CD4-positive, alpha-beta T cell treated with Interleukin-21 for 1 hour (primary cell): ENCODE measurements around the gene PPL.
"Not testable (repeated sequence)": the region's sequence is repeated elsewhere in the genome, so short reads cannot be mapped to it uniquely, and the experiment has no call there.

Experiments used
- DNase-seq: peaks from one replicate; pipeline ENCODE4 v3.0.0-alpha.2; 2020

PPL gene

DNA sequence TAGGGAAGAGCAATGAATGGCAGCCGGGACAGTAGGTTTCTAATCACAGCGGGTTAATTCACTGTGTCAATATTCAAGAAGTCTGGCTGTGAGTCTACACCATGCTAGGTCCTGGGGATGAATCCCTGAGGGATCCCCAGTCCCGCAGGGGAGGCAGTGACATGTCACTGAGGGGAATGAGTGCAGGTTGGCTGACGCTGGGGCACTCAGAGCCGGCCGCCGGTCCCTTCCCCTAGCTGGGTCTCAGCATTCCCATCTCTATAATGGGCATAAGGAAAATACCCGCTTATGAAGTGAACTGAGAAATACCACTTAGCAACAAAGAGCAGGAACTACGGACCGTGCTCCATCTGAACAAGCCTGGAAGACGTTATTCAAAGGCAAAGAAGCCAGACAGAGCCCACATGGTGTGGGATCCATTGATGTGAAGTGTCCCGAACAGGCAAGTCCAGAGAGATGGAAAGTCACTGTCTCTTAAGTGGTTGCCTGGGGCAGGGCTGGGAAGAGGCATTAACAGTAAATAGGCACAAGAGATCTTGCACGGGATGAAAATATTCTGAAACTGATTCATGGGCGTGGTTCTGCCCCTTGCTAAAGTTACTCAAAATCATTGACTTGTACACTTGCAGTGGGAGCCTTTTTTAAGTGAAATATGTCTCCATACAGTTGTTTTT, 31.9 kb downstream of the PPL start:
- no peak for DNase-seq

DNA sequence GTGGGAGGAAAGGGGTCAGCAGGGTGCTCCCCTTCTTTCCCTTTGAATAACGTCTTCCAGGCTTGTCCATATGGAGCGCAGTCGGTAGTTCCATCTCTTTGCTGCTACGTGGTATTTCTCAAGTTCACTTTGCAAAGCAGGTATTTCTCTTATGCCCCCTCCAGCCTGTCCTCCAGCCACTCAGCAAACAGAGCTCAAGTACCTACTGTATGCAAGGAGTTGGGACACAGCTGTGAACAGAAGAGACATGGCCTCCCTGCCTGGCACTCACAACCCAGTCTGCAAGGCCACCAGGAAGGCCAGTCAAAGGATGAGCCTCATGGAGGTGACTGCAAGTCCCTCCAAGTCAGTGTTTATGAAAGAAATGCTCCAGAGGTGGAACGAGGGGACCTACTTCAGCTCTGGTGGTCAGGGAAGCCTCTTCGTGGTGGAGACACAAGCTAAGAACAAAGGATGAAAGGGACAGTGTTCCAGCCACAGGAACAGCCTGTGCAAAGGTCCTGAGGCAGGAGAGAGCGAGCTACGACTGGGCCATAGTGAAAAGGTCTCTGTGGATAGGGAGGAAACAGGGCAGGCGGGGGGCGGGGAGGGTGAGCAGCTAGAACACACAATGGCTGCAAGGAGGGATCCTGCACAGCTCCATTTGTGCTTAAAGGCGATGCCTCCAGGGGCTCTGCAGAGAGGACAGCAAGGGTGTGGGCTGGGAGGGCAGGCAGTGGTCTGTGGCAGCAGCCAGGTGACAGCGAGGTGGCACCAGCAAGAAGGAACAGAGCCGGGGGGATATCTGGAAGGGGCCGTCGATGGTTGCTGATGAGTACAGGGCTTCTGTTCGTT, 32.6 kb downstream of the PPL start:
- no peak for DNase-seq

DNA sequence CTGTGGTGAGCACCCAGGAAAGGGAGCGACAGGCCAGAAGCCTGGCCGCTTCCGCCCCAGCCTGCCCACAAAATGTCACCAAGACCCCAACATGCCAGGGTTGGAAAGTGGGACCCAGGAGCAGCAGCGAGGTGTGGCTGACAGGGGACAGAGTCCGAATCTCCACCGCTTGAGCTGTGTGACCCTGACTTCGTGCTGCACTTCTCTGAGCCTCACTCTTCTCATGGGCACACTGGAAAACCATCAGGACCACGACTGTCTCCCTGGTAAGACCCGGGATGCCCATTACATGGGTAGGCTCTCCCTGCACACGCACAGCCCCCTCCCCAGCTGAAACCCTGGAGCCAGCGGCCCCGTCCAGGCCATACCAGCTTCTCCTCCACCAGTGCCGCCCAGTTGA, 34.9 kb downstream of the PPL start:
- DNase-seq = no peak

DNA sequence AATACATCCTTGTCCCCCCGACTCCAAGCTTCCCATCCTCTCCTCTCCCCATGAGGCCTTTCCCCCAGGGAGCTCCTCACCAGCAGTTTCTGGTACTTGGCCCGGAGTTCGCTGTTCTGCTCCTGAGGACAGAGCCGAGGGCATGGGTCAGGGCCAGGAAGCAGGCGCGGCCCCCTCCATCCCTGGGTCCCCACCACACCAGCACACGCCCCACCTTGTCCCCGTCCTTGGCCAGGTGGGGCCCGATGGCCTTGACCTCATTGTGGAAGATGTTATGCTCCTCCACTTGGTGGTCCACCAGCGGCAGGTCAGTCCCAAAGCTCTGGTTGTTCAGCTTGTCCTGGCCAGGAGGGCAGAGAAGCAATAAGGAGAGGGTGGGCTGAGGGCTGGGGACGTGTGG, 36.2 kb downstream of the PPL start:
- DNase-seq = no peak

DNA sequence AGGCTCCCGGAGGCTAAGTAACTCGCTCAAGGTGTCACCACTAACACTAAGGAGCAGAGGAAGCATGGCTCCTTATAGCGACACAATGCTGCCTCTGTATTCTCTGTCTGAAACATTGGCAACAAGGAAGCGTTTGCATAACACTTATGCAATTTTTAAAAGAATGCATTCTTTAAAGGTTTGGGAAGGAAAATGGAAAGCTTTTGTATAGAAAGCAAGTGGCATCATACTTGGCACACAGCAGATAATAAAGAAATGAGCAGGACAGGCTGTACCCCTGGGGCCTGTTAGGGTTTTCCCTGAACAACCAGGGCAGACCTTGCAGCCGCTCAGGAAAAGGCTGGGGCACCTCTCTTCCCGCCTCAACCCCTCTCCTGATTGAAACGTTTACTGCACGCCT, 36.9 kb downstream of the PPL start:
- DNase-seq = no peak

DNA sequence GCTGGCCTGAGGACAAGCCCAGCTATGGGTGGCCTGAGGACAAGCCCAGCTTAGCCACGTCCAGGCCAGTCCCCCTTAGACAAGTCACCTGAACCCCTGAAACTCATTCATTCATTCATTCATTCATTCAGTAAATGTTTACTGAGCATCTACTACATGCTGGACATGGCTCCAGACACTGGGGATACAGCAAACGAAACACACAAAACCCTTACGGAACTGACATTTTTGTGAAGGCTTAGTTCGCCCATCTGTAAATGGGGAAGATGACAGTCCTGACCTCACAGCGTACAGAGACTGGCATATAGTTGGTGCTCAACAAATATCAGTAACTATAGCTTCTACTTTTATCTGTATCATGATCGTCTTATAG, 37.5 kb downstream of the PPL start:
- DNase-seq = no peak

DNA sequence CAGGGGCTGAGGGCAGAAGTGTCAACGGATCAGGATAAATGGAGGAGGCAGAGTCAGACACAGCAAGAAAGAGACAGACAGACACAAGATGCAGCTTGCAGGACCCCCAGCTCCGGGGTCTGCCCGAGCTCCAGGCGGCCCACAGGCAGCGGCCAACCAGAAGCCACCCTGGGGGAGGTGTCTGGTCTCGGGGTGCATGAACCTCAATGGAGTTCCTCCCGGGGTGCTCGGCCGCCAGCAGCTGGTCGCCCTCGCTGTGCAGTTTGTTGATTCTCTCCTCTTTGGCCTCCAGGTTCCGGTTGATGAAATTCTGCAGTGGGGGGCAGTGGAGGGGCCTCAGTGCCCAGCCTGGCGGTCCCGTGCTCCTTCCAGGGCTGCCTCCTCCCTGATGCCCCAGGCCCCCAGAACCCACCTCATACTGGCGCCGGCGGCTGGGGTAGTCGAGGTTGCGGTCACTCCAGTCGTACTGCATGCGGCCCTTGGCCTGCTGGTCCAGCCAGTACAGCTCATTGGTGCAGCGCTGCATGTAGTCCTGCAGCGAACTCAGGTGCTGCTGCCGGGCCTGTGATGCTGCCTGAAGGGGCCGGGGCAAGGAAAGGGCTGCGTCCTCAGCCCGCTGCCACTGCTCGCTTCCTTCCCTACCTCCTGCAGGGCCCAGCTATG, 38.0 kb downstream of the PPL start:
- no peak for DNase-seq

DNA sequence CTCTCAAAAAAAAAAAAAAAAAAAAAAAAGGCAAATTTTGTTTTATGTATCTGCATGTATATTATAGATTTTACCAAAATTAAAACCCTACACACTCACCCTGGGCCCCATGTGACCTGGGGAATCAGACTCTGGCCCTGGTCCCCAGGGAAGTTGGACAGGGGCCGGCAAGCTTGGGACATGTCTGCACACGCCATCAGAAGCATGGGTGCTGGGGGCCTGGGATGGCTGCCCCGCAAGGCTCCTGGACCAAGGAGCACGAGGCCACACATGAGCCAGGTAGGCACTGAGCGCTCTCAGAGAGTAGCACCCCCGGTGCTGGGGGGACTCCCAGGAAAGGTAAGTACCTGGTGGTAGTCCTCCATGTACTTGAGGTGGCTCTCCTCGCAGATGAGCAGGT, 39.6 kb downstream of the PPL start:
- no peak for DNase-seq

DNA sequence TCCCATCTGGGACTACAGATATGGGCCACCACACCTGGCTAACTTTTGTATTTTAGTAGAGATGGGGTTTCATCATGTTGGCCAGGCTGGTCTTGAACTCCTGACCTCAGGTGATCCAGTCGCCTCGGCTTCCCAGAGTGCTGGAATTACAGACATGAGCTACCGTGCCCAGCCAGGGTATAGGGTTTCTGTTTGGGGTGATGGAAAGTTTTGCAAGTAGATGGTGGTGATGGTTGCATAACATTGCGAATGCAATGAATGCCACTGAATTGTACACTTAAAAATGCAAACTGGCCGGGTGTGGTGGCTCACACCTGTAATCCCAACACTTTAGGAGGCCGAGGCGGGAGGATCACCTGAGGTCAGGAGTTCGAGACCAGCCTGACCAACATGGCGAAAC, 40.2 kb downstream of the PPL start:
- not testable (repeated sequence) for DNase-seq

DNA sequence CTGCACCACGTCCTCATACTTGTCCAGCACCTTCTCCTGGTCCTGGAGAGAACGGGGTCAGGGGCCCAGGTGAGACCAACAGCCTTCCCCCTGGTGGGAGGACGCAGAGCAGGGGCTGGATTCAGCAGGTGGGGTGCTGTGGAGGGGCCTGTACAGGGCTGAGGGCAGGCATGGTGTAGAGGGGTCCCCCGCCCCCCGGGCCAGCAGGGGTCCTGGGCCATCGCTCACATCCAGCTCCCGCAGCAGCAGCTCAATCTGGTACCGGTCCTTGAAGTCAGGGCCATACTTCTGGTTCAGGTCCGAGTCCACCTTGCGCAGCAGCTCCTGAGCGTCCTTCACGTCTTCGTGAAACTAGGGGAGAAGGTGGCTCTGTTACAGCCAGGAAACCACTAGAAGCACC, 41.6 kb downstream of the PPL start:
- DNase-seq = no peak

DNA sequence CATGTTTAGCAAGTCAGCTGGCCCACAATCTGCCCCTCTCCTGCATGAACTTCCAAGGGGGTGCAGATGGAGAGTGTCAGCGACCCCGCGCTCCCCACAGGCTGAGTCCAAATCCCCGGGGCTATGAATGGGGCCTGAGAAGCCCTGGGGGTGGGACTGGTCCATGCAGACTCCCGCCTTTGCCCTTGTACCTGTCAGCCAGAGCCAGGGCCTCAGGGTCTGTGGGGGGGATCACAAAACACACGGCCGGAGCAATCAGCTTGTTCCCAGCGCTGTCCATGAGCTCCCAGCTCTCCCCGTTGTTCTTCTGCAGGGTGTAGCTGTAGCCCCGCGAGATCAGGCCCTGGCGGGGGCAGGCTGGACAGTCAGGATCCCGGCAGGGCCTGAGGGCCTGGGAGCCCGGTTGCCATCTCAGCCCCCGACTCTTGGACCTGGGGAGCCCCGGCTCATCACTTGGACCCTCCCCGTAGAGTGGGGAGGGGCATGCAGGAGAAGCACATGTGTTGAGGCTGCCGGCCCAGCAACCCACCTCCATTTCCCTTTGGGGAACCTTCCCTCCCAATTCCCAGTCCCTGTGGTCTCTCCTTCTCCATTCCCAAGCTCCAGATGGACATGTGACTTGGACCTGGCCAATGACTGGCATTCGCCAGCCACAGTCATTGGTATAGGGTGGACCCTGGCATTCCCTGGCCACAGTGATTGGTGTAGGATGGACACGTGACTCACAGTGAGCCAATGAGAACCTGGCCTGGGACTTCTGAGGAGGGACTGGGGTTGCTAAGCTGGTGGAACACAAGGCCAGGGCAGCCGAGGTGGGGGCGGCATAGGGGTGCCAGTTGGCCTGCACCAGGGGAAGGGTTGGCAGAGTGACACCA, 42.4 kb downstream of the PPL start:
- DNase-seq = no peak

DNA sequence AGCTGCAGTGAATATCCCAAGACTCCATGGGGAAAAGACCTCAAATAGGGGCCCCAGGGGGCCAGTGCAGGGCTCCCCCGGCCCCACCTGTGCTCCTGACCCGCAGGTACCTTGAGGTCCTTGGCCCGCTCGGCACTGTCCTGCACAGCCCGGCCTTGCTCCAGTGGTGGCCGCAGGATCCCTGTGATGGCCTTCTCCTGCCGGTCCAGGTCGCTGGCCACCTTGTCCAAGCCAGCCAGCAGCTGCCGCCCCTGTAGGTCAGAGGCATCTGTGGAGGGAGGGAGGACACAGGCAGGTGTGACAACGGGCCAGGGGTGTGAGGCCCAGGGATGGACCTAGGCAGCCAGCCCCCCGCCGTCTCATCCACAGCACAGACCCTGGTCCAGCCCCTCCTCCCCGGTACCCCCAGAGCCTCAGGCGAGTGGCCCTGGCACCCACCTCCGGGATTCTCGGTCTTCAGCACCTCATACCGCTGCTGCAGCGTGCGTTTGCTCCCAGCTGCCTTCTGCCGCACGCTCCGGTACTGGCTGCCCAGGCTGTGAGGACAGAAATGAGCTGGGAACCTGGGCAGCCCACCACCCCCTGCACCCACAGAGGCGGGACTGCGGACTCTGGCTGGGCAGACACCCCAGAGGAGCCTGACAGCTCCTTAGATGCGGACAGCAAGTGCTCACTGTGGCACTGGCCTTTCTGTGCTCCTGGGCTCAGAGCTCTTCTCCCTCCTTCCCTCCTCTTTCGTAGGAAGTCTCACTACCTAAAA, 43.7 kb downstream of the PPL start:
- DNase-seq = no peak

DNA sequence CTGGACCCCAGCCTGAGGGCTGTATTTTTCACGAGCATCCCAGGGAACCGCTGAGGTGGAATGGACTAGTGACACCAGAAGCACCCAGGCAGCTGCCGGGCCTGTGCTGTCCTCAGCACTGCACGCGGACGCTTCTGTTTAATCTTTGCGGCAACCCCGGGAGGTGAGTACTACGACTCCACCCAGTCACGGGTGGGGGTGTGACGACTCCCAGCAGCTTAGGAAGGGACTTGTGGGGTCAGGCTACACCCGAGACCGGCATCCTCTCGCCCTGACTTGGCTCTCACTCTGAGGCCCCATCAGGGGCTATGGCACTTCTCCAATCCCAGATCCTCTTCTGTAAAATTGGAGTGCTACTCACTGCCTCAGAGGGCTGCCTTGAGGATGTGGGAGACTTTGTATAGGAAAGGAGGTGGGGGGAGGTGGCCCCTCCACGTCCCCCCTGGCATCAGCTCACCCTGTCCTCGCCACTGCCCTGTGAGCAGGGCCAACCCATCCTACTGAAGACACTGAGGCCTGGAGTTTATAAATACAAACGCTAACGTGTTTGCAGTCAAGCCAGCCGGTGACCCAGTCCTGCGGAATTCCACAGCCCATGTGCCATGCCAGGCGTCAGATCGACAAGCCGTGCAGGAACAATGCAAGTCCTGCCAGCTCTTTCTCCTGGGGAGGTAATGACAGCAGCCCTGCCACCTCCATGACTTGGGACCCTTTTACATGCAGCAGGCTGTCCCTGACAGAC, 44.4 kb downstream of the PPL start:
- no peak for DNase-seq

DNA sequence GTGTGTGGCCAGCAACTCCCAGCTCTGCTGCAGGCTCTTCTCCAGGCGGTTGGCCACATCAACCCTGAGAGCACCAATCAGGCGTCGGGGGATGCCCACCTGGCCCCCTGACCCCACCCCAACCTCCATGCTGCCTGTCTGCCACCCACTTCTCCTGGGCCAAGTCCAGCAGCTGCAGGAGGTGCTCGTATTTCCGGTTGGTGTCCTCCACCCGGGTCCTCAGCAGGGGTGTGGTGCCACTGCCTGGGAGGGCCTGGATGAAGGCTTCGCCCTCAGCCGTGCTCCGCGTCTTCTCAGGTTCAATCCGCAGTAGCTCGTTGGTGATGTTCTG, 45.1 kb downstream of the PPL start:
- DNase-seq = no peak

DNA sequence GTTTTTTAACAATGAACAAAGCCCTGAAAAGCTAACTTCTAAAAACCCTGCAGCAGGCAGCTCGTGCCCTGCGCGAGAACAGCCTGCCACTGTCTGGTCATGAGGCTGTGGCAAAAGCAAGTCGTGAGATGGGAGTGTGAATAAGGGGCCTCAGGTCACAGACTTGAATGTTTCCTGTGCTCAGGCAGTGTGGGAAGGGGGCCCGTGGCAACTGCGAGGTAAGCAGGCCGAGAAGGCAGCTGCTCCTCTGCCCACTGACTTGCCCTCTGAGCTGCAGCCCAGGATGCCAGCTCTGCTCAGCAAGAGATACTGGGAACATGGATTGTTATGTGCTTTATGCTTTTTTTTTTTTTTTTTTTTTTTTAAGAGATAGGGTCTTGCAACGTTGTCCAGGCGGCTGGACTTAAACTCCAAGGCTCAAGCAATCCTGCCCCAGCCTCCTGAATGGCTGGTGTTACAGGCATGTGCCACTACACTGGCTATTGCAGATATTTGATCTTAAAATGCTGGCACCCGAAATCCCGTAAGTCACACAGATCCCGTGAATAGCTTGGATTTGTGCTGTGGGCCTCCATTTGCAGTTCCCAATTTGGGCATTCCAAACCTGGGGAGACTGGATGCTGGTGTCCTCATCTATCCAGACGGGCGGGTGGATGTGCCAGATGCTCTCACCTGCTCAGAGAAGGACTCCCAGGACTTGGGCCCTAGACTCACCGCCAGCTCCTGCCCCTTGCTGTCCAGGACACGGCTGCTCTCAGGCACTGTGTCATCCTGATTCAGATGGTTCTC, 45.7 kb downstream of the PPL start:
- no peak for DNase-seq

DNA sequence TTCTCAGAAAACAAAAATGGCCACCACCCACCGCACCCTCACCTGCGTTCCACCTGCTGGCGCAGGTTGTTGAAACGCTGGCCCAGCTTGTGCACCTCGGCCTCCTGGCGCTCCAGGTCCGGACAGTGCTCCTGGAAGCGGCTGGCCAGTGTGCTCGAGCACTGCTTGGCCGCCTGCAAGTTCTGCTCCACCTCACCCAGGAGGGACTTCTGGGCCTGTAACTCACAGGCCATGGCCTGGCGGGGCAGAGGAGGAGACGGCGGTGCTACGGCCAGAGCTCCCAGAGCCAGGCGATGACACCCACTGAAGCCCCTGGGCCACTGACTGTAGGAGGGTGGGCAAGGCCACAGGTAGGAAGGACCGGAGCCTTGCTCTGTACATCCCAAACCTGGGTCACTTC, 46.3 kb downstream of the PPL start:
- DNase-seq = no peak

DNA sequence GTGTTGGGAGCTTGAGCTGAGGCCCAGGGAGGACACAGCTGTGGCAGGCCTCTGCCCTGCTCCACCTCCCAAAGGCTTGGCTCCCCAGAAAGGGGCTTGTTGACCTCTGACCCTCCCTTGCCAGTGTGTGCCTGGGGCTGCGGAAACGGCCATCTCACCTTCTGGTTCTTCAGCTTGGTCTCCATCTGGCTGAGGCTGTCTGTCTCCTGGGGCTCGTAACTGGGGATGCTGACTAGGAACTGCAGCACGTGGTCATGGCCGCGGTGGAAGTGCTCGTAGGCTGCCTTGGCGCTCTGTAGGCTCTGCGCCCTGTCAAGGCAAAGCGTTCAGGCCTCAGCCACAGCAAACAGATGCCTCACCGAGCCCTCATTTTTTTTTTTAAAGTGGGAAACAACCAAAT, 46.9 kb downstream of the PPL start:
- no peak for DNase-seq

DNA sequence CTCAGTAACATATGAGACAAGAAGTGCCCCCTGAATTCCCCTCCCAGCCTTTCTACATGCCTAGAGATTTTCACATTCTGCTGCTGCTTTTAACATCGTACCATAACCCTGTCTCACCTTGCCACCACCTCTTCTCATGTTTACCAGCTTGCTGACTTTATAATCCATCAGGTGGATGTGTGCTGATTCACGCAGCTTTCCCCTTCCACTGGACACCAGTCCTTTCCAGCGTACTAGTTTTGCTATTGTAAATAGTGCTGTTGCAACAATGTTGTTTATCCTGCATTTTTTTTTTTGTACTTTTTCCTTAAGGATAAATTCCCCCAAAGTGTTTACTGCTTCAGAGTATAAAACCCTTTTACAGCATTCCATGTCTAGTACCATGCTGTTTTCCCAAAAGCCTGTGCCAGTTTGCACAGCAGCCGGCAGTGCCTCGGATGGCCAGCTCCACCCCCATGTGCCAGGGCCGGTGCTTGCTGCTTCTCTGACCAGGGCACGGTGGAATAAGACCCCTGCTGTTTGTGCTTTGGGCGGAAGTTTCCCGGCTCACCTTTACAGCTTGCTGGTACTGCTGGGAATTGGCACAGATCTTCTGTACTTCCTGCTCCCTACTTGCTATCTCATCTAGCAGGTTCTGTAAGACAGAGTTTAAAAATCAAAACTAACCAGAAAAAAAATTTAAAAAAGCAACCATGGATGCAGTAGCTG, 48.4 kb downstream of the PPL start:
- no peak for DNase-seq

DNA sequence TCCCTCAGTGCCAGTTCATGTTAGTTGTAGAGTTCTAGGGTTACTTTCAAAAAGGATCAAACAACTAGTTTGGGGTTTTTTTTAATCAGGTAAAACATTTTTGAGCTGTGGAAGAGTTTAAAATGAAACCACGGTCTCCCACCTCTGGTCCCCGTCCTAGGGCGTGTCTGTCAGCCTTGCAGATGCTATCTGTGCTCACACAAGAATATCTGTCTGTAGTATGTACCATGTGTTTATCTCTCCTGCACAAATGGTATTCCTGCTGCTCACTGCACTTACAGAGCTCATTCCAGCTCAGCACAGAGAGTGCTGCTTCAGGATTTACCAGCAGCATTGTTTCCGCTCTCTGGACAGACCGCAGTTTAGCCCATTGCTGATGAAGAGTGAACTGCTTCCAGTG, 50.8 kb downstream of the PPL start:
- DNase-seq = no peak
